Measurements from ENCODE around the gene CCDC33. TPM values are rescaled to one million over a fixed set of nuclear protein-coding genes. Genes with fewer than 3 reads are reported as not detected.

CCDC33 gene
- total RNA-seq, 1 donor from 2014 or later: not detected

DNA sequence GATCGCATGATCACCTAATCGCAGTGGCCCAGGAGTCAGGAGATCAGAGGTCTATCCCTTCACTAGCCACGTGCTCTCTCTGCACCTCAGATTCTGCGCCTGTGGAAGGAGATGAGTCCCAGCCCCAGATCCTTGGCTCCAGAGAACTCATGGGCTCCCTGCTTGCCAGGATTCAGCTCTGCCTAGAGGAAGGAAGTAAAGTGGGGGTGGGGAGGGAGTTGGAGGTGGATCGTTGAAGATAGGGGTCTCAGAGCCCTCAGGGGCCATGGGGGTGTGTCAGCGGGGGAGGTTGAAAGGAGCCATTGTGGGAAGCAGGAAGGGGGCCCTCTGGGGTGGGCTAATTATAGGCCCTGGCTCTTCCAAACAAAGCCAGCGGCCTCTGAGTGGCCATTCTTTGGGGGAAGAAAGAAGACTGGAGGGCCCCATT lies 22.3 kb upstream of the CCDC33 start:
- no peak overlapping the region for H3K4me3 Mint-ChIP-seq (ENCODE audit: unreplicated experiment)
- H3K36me3 Mint-ChIP-seq (ENCODE audit: low read depth): peaks cover 2% of the 10 kb centered on the region
- H3K27ac Mint-ChIP-seq (ENCODE audit: unreplicated experiment): no peak overlapping the region

DNA sequence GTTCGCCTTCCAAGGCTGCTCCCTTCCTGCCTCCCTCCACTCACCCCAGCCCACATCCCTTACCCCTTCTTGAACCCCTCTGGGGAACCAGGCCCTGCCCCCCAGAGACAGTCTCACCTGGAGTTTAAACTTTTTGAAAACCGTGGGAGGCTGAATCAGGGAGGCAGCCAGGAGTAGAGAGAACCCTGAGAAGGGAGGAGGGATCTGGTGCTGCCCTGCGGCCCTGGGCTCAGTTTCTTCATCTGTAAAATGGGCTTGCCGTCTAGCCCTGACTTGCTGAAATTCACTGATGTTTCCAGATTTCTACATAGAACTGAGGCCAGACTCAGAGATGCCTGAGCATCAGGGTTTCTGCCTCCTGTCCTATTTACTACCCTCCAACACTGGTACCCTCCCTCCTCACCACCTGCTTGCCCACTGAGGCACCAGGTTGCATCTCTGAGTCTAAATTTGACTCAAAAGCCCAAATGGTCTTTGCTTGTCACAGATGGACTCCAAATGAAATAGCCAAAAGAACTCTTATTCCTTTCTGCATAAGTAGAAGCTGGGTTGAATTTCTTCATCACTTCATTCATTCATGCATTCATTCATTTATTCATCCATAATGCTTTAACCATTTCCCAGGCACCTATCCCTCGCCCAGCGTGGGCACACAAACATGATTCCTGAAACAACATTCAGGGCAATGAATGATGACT lies 21.7 kb upstream of the CCDC33 start:
- Mint-ChIP-seq H3K27ac (ENCODE audit: unreplicated experiment) (no peak overlapping the region), H3K36me3 (ENCODE audit: low read depth) (peaks cover 2% of the 10 kb centered on the region), H3K9me3 (ENCODE audit: low read depth) (no peaks in the 10 kb centered on the region), H3K4me1 (ENCODE audit: low read depth) (peaks cover 29% of the 10 kb centered on the region), H3K4me3 (ENCODE audit: unreplicated experiment) (no peak overlapping the region), H3K27me3 (ENCODE audit: low read depth) (peaks cover 4% of the 10 kb centered on the region)
- TF ChIP-seq, protein P1, sequence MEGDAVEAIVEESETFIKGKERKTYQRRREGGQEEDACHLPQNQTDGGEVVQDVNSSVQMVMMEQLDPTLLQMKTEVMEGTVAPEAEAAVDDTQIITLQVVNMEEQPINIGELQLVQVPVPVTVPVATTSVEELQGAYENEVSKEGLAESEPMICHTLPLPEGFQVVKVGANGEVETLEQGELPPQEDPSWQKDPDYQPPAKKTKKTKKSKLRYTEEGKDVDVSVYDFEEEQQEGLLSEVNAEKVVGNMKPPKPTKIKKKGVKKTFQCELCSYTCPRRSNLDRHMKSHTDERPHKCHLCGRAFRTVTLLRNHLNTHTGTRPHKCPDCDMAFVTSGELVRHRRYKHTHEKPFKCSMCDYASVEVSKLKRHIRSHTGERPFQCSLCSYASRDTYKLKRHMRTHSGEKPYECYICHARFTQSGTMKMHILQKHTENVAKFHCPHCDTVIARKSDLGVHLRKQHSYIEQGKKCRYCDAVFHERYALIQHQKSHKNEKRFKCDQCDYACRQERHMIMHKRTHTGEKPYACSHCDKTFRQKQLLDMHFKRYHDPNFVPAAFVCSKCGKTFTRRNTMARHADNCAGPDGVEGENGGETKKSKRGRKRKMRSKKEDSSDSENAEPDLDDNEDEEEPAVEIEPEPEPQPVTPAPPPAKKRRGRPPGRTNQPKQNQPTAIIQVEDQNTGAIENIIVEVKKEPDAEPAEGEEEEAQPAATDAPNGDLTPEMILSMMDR (IDR thresholded peaks at IDR 0.05): no peak
- DNase-seq (ENCODE audit: low spot score): no peak

More for the DNA sequence above, 22.3 kb upstream of the CCDC33 start:
- no peak for DNase-seq (ENCODE audit: low spot score)
- Mint-ChIP-seq H3K4me1 (ENCODE audit: low read depth) (peaks cover 35% of the 10 kb centered on the region), H3K27me3 (ENCODE audit: low read depth) (peaks cover 1% of the 10 kb centered on the region), H3K9me3 (ENCODE audit: low read depth) (no peaks in the 10 kb centered on the region)
- TF ChIP-seq, protein P1 (IDR thresholded peaks at IDR 0.05): no peak

DNA sequence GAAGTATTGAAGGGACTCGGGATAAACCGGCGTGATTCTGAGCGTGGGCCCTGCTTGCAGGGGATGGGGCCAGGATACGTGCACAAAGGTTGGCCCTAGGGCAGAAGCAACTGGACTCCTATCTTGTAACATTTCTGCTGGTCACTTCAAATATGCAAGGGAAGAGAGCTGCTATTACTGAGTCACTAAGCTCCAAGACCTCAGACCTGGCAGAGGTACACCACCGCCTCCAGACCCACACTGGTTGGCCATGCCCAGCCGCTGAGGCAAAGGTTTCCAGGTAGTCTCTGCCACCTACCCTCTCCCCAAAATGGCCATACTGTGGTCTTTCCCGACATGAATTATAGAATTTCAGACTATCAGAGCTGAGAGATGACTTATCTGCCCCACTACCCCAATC lies 20.2 kb upstream of the CCDC33 start:
- TF ChIP-seq, protein P1 (IDR thresholded peaks at IDR 0.05): no peak
- H3K4me3 Mint-ChIP-seq (ENCODE audit: unreplicated experiment): no peak overlapping the region
- no peak for DNase-seq (ENCODE audit: low spot score)
- H3K27me3 Mint-ChIP-seq (ENCODE audit: low read depth): peaks cover 11% of the 10 kb centered on the region
- H3K36me3 Mint-ChIP-seq (ENCODE audit: low read depth): peaks cover 2% of the 10 kb centered on the region
- H3K4me1 Mint-ChIP-seq (ENCODE audit: low read depth): peaks cover 21% of the 10 kb centered on the region
- no peak overlapping the region for H3K27ac Mint-ChIP-seq (ENCODE audit: unreplicated experiment)
- H3K9me3 Mint-ChIP-seq (ENCODE audit: low read depth): no peaks in the 10 kb centered on the region

DNA sequence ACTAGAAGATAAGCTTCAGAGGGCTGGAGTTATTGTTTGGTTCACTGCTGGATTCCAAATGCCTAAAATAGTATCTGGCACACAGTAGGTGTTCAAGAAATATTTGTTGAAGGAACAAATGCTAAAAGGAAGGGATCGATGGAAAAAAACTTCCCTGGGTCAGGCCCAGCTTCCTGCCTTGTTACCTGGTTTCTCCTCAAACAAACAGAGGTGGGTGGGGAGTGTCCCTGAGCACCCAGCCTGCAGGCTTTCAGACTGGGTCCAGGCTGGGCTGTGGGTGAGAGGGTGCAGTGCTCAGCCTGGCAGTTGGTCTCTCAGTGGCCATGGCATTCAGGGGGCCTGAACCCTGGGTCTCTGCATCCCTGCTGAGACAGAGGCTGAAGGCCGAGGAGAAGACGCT lies 19.2 kb upstream of the CCDC33 start:
- Mint-ChIP-seq H3K9me3 (ENCODE audit: low read depth) (no peaks in the 10 kb centered on the region), H3K27ac (ENCODE audit: unreplicated experiment) (no peak overlapping the region), H3K27me3 (ENCODE audit: low read depth) (peaks cover 16% of the 10 kb centered on the region), H3K4me1 (ENCODE audit: low read depth) (peaks cover 21% of the 10 kb centered on the region), H3K36me3 (ENCODE audit: low read depth) (no peaks in the 10 kb centered on the region), H3K4me3 (ENCODE audit: unreplicated experiment) (no peak overlapping the region)
- no peak for DNase-seq (ENCODE audit: low spot score)
- TF ChIP-seq, protein P1 (IDR thresholded peaks at IDR 0.05): no peak

DNA sequence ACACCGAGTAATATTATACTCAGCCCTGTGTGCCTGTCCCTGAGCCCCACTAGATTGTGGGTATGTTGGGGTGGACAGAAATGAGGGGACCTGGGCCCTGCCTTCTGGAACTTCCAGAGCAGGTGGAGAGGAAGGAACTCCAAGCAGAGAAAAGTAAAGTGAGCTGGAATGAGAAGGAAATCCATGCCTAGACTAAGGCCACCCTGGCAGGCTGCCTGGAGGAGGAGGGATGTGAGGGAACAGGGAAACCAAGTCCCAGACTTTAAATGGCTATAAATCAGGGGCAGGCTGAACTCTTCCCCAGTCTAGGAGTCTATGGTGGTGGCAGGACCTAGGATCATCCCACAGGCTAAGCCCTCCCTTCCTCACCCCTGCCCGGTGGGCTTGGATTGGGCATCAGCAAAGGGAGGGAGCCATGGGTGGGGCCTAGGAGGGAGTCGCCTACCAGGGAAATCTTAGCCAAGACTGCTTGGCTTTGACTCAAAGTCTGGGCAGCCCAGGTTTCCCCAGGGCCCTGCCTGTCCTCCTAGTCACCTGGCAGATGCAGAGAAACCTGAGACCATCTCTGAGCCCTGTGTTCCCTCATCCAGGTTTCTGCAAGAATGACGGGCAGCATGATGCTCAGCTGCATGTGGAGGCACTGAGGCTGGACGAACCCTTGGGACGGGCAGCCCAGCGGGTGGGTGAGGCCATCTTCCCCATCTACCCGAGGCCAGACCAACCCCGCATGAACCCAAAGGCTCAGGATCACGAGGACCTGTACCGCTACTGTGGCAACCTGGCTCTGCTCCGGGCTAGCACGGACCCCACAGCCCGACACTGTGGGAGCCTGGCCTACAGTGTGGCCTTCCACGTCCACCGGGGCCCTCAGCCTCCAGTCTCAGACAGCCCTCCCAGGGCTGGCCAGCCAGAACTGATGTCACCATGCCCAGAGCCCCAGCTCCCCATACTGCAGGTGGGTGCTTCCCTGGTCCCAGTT lies 17.9 kb upstream of the CCDC33 start:
- Mint-ChIP-seq H3K4me3 (ENCODE audit: unreplicated experiment) (no peak overlapping the region), H3K9me3 (ENCODE audit: low read depth) (no peaks in the 10 kb centered on the region), H3K27me3 (ENCODE audit: low read depth) (peaks cover 16% of the 10 kb centered on the region), H3K27ac (ENCODE audit: unreplicated experiment) (no peak overlapping the region), H3K36me3 (ENCODE audit: low read depth) (no peaks in the 10 kb centered on the region), H3K4me1 (ENCODE audit: low read depth) (peaks cover 21% of the 10 kb centered on the region)
- no peak for DNase-seq (ENCODE audit: low spot score)
- TF ChIP-seq, protein P1 (IDR thresholded peaks at IDR 0.05): no peak

All from chondrocyte (in vitro differentiated cells).